NCI-H748 (cell line): ENCODE measurements around the gene ALDH1A3.
A peak's percentile ranks its signal among the peaks of the same experiment; 100 is the strongest.

ENCODE experiments used
- DNase-seq: peaks from one replicate; lab custom pipeline; 2025; ENCODE audit not compliant: unreplicated experiment; lab: John Stamatoyannopoulos, UW

The ALDH1A3 gene

GRCh38 chr15:100858294-100858693 is 21.3 kb upstream of the ALDH1A3 start:
- no peak for DNase-seq

GRCh38 chr15:100859970-100860828 is 19.4 kb upstream of the ALDH1A3 start:
- DNase-seq = no peak

GRCh38 chr15:100860829-100861510 is 18.7 kb upstream of the ALDH1A3 start:
- no peak for DNase-seq

- DNase-seq = no peak
Measured at GRCh38 chr15:100861511-100861991, 18.1 kb upstream of the ALDH1A3 start.

- no peak for DNase-seq
Measured at GRCh38 chr15:100862162-100862561, 17.5 kb upstream of the ALDH1A3 start.

- DNase-seq = no peak
Measured at GRCh38 chr15:100863075-100863795, 16.4 kb upstream of the ALDH1A3 start.

GRCh38 chr15:100863796-100864267 is 15.8 kb upstream of the ALDH1A3 start:
- DNase-seq = no peak

GRCh38 chr15:100866386-100867330 is 13.0 kb upstream of the ALDH1A3 start:
- no peak for DNase-seq

- DNase-seq = no peak
Measured at GRCh38 chr15:100867433-100867832, 12.2 kb upstream of the ALDH1A3 start.

GRCh38 chr15:100869151-100869999 is 10.3 kb upstream of the ALDH1A3 start:
- DNase-seq = no peak

GRCh38 chr15:100873029-100873677 is 6.5 kb upstream of the ALDH1A3 start:
- peak; percentile 42 for DNase-seq

- no peak for DNase-seq
Measured at GRCh38 chr15:100875495-100875894, 4.1 kb upstream of the ALDH1A3 start.

GRCh38 chr15:100875976-100876375 is 3.7 kb upstream of the ALDH1A3 start:
- DNase-seq = no peak

- DNase-seq = no peak
Measured at GRCh38 chr15:100877551-100877950, 2.1 kb upstream of the ALDH1A3 start.

- DNase-seq = no peak
Measured at GRCh38 chr15:100878130-100878529, 1.5 kb upstream of the ALDH1A3 start.

- no peak for DNase-seq
Measured at GRCh38 chr15:100878648-100879047, 983 bp upstream of the ALDH1A3 start.

- DNase-seq = no peak
Measured at GRCh38 chr15:100879061-100879463, 569 bp upstream of the ALDH1A3 start.

GRCh38 chr15:100880139-100880896 is 687 bp downstream of the ALDH1A3 start:
- DNase-seq = no peak
